ENCODE measurements around the gene ADGRD1.

DNA sequence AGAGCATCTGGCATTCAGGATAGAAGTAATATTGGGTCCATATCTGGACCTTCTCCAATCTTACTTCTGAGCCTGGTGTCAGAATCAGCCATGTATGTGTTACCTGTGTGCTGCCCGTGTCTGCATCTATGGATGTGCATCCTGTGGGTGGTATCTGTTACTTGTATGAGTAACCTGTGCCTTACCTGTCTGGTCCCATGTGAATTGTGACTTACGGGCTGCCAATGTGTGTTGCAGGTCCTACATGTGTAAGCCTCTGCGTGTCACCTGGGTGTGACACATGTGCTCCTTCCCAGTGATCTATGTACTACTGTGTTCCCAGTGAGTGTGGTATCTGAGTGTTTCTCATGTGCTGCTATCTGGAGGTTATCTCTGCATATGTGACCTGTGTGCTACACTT, 208.4 kb downstream of the ADGRD1 start:
- TF ChIP-seq, protein P1, sequence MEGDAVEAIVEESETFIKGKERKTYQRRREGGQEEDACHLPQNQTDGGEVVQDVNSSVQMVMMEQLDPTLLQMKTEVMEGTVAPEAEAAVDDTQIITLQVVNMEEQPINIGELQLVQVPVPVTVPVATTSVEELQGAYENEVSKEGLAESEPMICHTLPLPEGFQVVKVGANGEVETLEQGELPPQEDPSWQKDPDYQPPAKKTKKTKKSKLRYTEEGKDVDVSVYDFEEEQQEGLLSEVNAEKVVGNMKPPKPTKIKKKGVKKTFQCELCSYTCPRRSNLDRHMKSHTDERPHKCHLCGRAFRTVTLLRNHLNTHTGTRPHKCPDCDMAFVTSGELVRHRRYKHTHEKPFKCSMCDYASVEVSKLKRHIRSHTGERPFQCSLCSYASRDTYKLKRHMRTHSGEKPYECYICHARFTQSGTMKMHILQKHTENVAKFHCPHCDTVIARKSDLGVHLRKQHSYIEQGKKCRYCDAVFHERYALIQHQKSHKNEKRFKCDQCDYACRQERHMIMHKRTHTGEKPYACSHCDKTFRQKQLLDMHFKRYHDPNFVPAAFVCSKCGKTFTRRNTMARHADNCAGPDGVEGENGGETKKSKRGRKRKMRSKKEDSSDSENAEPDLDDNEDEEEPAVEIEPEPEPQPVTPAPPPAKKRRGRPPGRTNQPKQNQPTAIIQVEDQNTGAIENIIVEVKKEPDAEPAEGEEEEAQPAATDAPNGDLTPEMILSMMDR (IDR thresholded peaks at IDR 0.05; ENCODE audit: borderline replicate concordance, extremely low read depth, low read length, poor library complexity, severe bottlenecking): no peak
- TF ChIP-seq EZH2 (IDR thresholded peaks at IDR 0.05; ENCODE audit: borderline replicate concordance, low read depth, low read length, severe bottlenecking): no peak

All from DND-41 (cell line).